Epithelial cell of proximal tubule (primary cell): ENCODE data around the gene HDDC3. TPM values are rescaled to one million over a fixed set of nuclear protein-coding genes. Genes with fewer than 3 reads are reported as not detected.

Experiments used
- DNase-seq: peaks from one replicate; pipeline ENCODE4 v3.0.0-alpha.2; 2011; ENCODE audit warnings: low read depth
- H3K4me3 ChIP-seq: 2 replicates; pipeline ENCODE4 v1.5.1; 2011; ENCODE audit warnings: low read depth, mild to moderate bottlenecking, low read length
- CTCF ChIP-seq: conservative IDR thresholded peaks from 2 replicates; pipeline ENCODE4 v1.5.1; 2012; ENCODE audit warnings: low read depth, mild to moderate bottlenecking, low read length
- total RNA-seq: library from RNA; depleted of rRNA; stranded (reverse); fragments of >200 nt; gene quantifications from 2 replicates; pipeline ENCODE4 v1.2.3, GENCODE V29; 2015

The HDDC3 gene
- total RNA-seq, 1 donor from 2014 or later: 28.5 TPM

- no peak for TF ChIP-seq CTCF
- no peak overlapping the region for H3K4me3 ChIP-seq
- DNase-seq: no peak
Measured at GRCh38 chr15:90968434-90968833, 36.1 kb upstream of the HDDC3 start.

- no peak for TF ChIP-seq CTCF
- H3K4me3 ChIP-seq: no peak overlapping the region
- no peak for DNase-seq
Measured at GRCh38 chr15:90967206-90967605, 34.9 kb upstream of the HDDC3 start.

- H3K4me3 ChIP-seq: no peak overlapping the region
- DNase-seq: no peak
- no peak for TF ChIP-seq CTCF
Measured at GRCh38 chr15:90966262-90966661, 33.9 kb upstream of the HDDC3 start.

- H3K4me3 ChIP-seq: no peak overlapping the region
- no peak for DNase-seq
- no peak for TF ChIP-seq CTCF
Measured at GRCh38 chr15:90962021-90962420, 29.7 kb upstream of the HDDC3 start.

- no peak for TF ChIP-seq CTCF
- H3K4me3 ChIP-seq: no peak overlapping the region
- DNase-seq: no peak
Measured at GRCh38 chr15:90960298-90961091, 28.1 kb upstream of the HDDC3 start.

- TF ChIP-seq CTCF: no peak
- no peak overlapping the region for H3K4me3 ChIP-seq
- no peak for DNase-seq
Measured at GRCh38 chr15:90959894-90960293, 27.5 kb upstream of the HDDC3 start.

- no peak for DNase-seq
- no peak for TF ChIP-seq CTCF
Measured at GRCh38 chr15:90959028-90959595, 26.8 kb upstream of the HDDC3 start.

More at GRCh38 chr15:90959028-90959595, 26.8 kb upstream of the HDDC3 start:
- no peak overlapping the region for H3K4me3 ChIP-seq
